Measurements from ENCODE around the gene CAMTA1.

DNA sequence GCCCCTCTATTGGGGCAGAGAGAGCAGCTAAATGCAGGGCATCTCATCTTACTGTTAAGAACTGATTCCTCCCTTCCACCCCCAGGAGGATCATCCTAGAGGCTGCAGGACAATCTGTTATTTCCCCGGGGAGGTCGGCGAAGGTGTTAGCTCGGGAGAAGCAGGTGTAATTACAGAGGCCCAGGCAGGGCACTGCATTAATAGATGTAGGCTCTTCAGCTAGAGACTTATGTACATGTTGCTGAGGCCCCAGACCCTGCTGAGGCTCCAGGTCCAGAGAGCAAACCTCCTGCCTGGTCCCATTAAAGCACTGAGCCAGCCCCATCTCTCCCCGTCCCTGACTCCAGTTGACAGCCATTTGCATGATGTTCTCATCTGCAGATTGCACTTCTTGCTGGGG lies 665.6 kb downstream of the CAMTA1 start:
- TF ChIP-seq EZH2 (IDR thresholded peaks at IDR 0.05): no peak
- TF ChIP-seq, protein P1, sequence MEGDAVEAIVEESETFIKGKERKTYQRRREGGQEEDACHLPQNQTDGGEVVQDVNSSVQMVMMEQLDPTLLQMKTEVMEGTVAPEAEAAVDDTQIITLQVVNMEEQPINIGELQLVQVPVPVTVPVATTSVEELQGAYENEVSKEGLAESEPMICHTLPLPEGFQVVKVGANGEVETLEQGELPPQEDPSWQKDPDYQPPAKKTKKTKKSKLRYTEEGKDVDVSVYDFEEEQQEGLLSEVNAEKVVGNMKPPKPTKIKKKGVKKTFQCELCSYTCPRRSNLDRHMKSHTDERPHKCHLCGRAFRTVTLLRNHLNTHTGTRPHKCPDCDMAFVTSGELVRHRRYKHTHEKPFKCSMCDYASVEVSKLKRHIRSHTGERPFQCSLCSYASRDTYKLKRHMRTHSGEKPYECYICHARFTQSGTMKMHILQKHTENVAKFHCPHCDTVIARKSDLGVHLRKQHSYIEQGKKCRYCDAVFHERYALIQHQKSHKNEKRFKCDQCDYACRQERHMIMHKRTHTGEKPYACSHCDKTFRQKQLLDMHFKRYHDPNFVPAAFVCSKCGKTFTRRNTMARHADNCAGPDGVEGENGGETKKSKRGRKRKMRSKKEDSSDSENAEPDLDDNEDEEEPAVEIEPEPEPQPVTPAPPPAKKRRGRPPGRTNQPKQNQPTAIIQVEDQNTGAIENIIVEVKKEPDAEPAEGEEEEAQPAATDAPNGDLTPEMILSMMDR (IDR thresholded peaks at IDR 0.05): no peak
- TF ChIP-seq EZH2phosphoT487 (IDR thresholded peaks at IDR 0.05): no peak

Measured in neural progenitor cell (in vitro differentiated cells).